GM23338 (cell line): ENCODE measurements around the gene ATP6V0A4. TPM values are rescaled to one million over a fixed set of nuclear protein-coding genes. Genes with fewer than 3 reads are reported as not detected.

Source experiments
- ATAC-seq: fragments of 200-7000 bp; cut with Tn5 transposase; 3 replicates; pipeline ENCODE4 v1.9.1; 2020
- DNase-seq: peaks from one replicate; pipeline ENCODE4 v3.0.0-alpha.2; 2015; ENCODE audit warnings: low spot score
- H2AFZ ChIP-seq: fragments of 200-600 bp; sonication (generic); 2 replicates; pipeline ENCODE4 v1.8.0; 2016; ENCODE audit warnings: antibody characterized with exemption, mild to moderate bottlenecking, moderate library complexity
- H3F3A ChIP-seq: fragments of 200-600 bp; sonication (generic); replicated peaks from 2 replicates; pipeline ENCODE4 v1.8.0; 2017; ENCODE audit warnings: antibody characterized with exemption, mixed run types, low read depth
- H3K27ac ChIP-seq: fragments of 200-600 bp; sonication (generic); 2 replicates; pipeline ENCODE4 v1.6.1; 2016; ENCODE audit warnings: low read depth
- H3K27me3 ChIP-seq: fragments of 200-600 bp; sonication (generic); 2 replicates; pipeline ENCODE4 v1.8.0; 2016; ENCODE audit warnings: mild to moderate bottlenecking, mixed run types, moderate library complexity; ENCODE audit not compliant: insufficient read depth
- H3K36me3 ChIP-seq: fragments of 200-600 bp; sonication (generic); 2 replicates; pipeline ENCODE4 v1.8.0; 2016; ENCODE audit warnings: mild to moderate bottlenecking; ENCODE audit not compliant: insufficient read depth
- H3K4me1 ChIP-seq: fragments of 200-600 bp; sonication (generic); 2 replicates; pipeline ENCODE4 v1.8.0; 2016; ENCODE audit warnings: mild to moderate bottlenecking, moderate library complexity; ENCODE audit not compliant: insufficient read depth
- H3K4me2 ChIP-seq: fragments of 200-600 bp; sonication (generic); 2 replicates; pipeline ENCODE4 v1.7.1; 2017; ENCODE audit warnings: mixed run types
- H3K4me3 ChIP-seq: fragments of 200-600 bp; sonication (generic); 2 replicates; pipeline ENCODE4 v1.6.1; 2016; ENCODE audit warnings: mixed run types
- H3K79me2 ChIP-seq: fragments of 200-600 bp; sonication (generic); replicated peaks from 2 replicates; pipeline ENCODE4 v1.8.0; 2017; ENCODE audit warnings: mild to moderate bottlenecking; ENCODE audit not compliant: insufficient read depth
- H3K9me2 ChIP-seq: fragments of 200-600 bp; sonication (generic); 2 replicates; pipeline ENCODE4 v1.8.0; 2017; ENCODE audit not compliant: insufficient read depth
- H4K20me1 ChIP-seq: fragments of 200-600 bp; sonication (generic); replicated peaks from 2 replicates; pipeline ENCODE4 v1.8.0; 2017; ENCODE audit warnings: mild to moderate bottlenecking; ENCODE audit not compliant: insufficient read depth
- H3K27ac Mint-ChIP-seq: 2 replicates; pipeline ENCODE4 v1.8.0; 2020; ENCODE audit warnings: inconsistent platforms, mild to moderate bottlenecking, moderate library complexity, mixed read lengths
- H3K27me3 Mint-ChIP-seq: 3 replicates; pipeline ENCODE4 v1.8.0; 2022; ENCODE audit warnings: low read depth, mild to moderate bottlenecking, moderate library complexity, mixed read lengths, inconsistent platforms; ENCODE audit not compliant: insufficient read depth, poor library complexity
- H3K36me3 Mint-ChIP-seq: 3 replicates; pipeline ENCODE4 v1.8.0; 2021; ENCODE audit warnings: low read depth, mild to moderate bottlenecking, inconsistent platforms, moderate library complexity, mixed read lengths
- H3K4me1 Mint-ChIP-seq: 3 replicates; pipeline ENCODE4 v1.8.0; 2020; ENCODE audit warnings: mild to moderate bottlenecking, inconsistent platforms, mixed read lengths
- H3K4me3 Mint-ChIP-seq: 3 replicates; pipeline ENCODE4 v1.8.0; 2021; ENCODE audit warnings: moderate library complexity, mild to moderate bottlenecking, inconsistent platforms, mixed read lengths
- H3K9me3 Mint-ChIP-seq: 3 replicates; pipeline ENCODE4 v1.8.0; 2020; ENCODE audit warnings: moderate library complexity, mild to moderate bottlenecking, inconsistent platforms, mixed read lengths
- CREB1 ChIP-seq: fragments of 250-450 bp; sonication (Bioruptor Pico); IDR thresholded peaks from 2 replicates; pipeline ENCODE4 v1.5.0; 2020; ENCODE audit warnings: low read depth, mild to moderate bottlenecking, moderate library complexity
- EZH2 ChIP-seq: fragments of 200-600 bp; sonication (generic); IDR thresholded peaks from one replicate; pipeline ENCODE4 v1.8.0; 2017; ENCODE audit warnings: antibody characterized with exemption, mild to moderate bottlenecking, low read depth; ENCODE audit not compliant: unreplicated experiment
- EZH2phosphoT487 ChIP-seq: fragments of 200-600 bp; sonication (generic); IDR thresholded peaks from one replicate; pipeline ENCODE4 v1.8.1; 2018; ENCODE audit warnings: antibody characterized with exemption; ENCODE audit not compliant: unreplicated experiment
- JUNB ChIP-seq: IDR thresholded peaks from one replicate; pipeline ENCODE4 v1.6.1; 2016; ENCODE audit warnings: antibody characterized with exemption; ENCODE audit not compliant: unreplicated experiment
- NANOG ChIP-seq: IDR thresholded peaks from 2 replicates; pipeline ENCODE4 v1.6.1; 2016; ENCODE audit warnings: antibody characterized with exemption, borderline replicate concordance
- POLR2AphosphoS5 ChIP-seq: IDR thresholded peaks from 2 replicates; pipeline ENCODE4 v1.6.1; 2016; ENCODE audit warnings: antibody characterized with exemption, low read depth
- REST ChIP-seq: IDR thresholded peaks from one replicate; pipeline ENCODE4 v1.6.1; 2018; ENCODE audit warnings: antibody characterized with exemption; ENCODE audit not compliant: unreplicated experiment
- STAT1 ChIP-seq: IDR thresholded peaks from one replicate; pipeline ENCODE4 v1.6.1; 2016; ENCODE audit warnings: antibody characterized with exemption; ENCODE audit not compliant: unreplicated experiment
- ZNF114 ChIP-seq: fragments of 250-450 bp; sonication (Bioruptor Pico); IDR thresholded peaks from 2 replicates; pipeline ENCODE4 v1.5.0; 2020; ENCODE audit warnings: mild to moderate bottlenecking, moderate library complexity
- ZNF331 ChIP-seq: fragments of 250-450 bp; sonication (Bioruptor Pico); IDR thresholded peaks from 2 replicates; pipeline ENCODE4 v1.5.0; 2020; ENCODE audit warnings: low read depth, mild to moderate bottlenecking, moderate library complexity
- polyA plus RNA-seq: library from polyadenylated mRNA; unstranded; fragments of >200 nt; fragmentation: Nextera tagmentation; extraction: Ambion mirVana; gene quantifications from 2 replicates; pipeline ENCODE4 v1.2.1, GENCODE V29; 2016
- total RNA-seq: library from RNA; depleted of rRNA; stranded (reverse); fragments of >200 nt; shearing (Covaris generic); gene quantifications from 2 replicates; pipeline ENCODE4 v1.2.3, GENCODE V29; 2014
- TF ChIP-seq, protein P1 (sequence below): fragments of 250-450 bp; sonication (Bioruptor Pico); IDR thresholded peaks from 2 replicates; pipeline ENCODE4 v1.5.0; 2020; ENCODE audit warnings: mild to moderate bottlenecking, moderate library complexity
- TF ChIP-seq, protein P2 (sequence below), 2 experiments: fragments of 200-600 bp in 1 of 2; sonication (generic) in 1 of 2; conservative IDR thresholded peaks; 2 replicates each; pipeline versions ENCODE4 v1.5.1 to v1.6.1; 2016 to 2017; ENCODE audit warnings: antibody characterized with exemption in 2 of 2, low read depth in 2 of 2, mild to moderate bottlenecking in 2 of 2, moderate library complexity in 1 of 2
- TF ChIP-seq, protein P3 (sequence below): IDR thresholded peaks from 2 replicates; pipeline ENCODE4 v1.6.1; 2016; ENCODE audit warnings: antibody characterized with exemption

The ATP6V0A4 gene
- total and polyA plus RNA-seq, 2 experiments from 2014 or later: 0.10 to 1.3 TPM

GRCh38 chr7:138667535-138668228 lies 130.3 kb downstream of the ATP6V0A4 start:
- H3K4me3 Mint-ChIP-seq: no peak overlapping the region
- Histone ChIP-seq H3K9me2 (no peaks in the 10 kb centered on the region), H3K36me3 (no peaks in the 10 kb centered on the region), H3K79me2 (no peaks in the 10 kb centered on the region), H3K4me1 (peaks cover 52% of the 10 kb centered on the region), H3K4me2 (peak overlapping the region; percentile 34), H3K4me3 (no peak overlapping the region), H2AFZ (no peak overlapping the region), H3K27ac (no peak overlapping the region), H3K27me3 (no peaks in the 10 kb centered on the region), H4K20me1 (no peaks in the 10 kb centered on the region), H3F3A (no peaks in the 10 kb centered on the region; the same call in 1 of the 2 replicates)
- H3K4me1 Mint-ChIP-seq: peaks cover 50% of the 10 kb centered on the region
- H3K9me3 Mint-ChIP-seq: peaks cover 20% of the 10 kb centered on the region
- H3K36me3 Mint-ChIP-seq: peaks cover 21% of the 10 kb centered on the region
- peak overlapping the region; percentile 9; the same call in 1 of the 2 replicates for H3K27ac Mint-ChIP-seq
- no peak for ATAC-seq
- no peak for DNase-seq
- TF ChIP-seq, protein P1, sequence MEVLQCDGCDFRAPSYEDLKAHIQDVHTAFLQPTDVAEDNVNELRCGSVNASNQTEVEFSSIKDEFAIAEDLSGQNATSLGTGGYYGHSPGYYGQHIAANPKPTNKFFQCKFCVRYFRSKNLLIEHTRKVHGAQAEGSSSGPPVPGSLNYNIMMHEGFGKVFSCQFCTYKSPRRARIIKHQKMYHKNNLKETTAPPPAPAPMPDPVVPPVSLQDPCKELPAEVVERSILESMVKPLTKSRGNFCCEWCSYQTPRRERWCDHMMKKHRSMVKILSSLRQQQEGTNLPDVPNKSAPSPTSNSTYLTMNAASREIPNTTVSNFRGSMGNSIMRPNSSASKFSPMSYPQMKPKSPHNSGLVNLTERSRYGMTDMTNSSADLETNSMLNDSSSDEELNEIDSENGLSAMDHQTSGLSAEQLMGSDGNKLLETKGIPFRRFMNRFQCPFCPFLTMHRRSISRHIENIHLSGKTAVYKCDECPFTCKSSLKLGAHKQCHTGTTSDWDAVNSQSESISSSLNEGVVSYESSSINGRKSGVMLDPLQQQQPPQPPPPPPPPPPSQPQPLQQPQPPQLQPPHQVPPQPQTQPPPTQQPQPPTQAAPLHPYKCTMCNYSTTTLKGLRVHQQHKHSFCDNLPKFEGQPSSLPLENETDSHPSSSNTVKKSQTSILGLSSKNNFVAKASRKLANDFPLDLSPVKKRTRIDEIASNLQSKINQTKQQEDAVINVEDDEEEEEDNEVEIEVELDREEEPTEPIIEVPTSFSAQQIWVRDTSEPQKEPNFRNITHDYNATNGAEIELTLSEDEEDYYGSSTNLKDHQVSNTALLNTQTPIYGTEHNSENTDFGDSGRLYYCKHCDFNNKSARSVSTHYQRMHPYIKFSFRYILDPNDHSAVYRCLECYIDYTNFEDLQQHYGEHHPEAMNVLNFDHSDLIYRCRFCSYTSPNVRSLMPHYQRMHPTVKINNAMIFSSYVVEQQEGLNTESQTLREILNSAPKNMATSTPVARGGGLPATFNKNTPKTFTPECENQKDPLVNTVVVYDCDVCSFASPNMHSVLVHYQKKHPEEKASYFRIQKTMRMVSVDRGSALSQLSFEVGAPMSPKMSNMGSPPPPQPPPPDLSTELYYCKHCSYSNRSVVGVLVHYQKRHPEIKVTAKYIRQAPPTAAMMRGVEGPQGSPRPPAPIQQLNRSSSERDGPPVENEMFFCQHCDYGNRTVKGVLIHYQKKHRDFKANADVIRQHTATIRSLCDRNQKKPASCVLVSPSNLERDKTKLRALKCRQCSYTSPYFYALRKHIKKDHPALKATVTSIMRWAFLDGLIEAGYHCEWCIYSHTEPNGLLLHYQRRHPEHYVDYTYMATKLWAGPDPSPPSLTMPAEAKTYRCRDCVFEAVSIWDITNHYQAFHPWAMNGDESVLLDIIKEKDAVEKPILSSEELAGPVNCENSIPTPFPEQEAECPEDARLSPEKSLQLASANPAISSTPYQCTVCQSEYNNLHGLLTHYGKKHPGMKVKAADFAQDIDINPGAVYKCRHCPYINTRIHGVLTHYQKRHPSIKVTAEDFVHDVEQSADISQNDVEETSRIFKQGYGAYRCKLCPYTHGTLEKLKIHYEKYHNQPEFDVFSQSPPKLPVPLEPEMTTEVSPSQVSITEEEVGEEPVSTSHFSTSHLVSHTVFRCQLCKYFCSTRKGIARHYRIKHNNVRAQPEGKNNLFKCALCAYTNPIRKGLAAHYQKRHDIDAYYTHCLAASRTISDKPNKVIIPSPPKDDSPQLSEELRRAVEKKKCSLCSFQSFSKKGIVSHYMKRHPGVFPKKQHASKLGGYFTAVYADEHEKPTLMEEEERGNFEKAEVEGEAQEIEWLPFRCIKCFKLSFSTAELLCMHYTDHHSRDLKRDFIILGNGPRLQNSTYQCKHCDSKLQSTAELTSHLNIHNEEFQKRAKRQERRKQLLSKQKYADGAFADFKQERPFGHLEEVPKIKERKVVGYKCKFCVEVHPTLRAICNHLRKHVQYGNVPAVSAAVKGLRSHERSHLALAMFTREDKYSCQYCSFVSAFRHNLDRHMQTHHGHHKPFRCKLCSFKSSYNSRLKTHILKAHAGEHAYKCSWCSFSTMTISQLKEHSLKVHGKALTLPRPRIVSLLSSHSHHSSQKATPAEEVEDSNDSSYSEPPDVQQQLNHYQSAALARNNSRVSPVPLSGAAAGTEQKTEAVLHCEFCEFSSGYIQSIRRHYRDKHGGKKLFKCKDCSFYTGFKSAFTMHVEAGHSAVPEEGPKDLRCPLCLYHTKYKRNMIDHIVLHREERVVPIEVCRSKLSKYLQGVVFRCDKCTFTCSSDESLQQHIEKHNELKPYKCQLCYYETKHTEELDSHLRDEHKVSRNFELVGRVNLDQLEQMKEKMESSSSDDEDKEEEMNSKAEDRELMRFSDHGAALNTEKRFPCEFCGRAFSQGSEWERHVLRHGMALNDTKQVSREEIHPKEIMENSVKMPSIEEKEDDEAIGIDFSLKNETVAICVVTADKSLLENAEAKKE: no peak
- TF ChIP-seq NANOG: no peak
- TF ChIP-seq, protein P2, sequence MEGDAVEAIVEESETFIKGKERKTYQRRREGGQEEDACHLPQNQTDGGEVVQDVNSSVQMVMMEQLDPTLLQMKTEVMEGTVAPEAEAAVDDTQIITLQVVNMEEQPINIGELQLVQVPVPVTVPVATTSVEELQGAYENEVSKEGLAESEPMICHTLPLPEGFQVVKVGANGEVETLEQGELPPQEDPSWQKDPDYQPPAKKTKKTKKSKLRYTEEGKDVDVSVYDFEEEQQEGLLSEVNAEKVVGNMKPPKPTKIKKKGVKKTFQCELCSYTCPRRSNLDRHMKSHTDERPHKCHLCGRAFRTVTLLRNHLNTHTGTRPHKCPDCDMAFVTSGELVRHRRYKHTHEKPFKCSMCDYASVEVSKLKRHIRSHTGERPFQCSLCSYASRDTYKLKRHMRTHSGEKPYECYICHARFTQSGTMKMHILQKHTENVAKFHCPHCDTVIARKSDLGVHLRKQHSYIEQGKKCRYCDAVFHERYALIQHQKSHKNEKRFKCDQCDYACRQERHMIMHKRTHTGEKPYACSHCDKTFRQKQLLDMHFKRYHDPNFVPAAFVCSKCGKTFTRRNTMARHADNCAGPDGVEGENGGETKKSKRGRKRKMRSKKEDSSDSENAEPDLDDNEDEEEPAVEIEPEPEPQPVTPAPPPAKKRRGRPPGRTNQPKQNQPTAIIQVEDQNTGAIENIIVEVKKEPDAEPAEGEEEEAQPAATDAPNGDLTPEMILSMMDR (conservative IDR thresholded peaks at IDR 0.05; ENCODE audit: low read depth in 2 of 2): no peak
- no peak for TF ChIP-seq POLR2AphosphoS5
- TF ChIP-seq JUNB: no peak
- no peak for TF ChIP-seq EZH2phosphoT487
- no peak for TF ChIP-seq EZH2
- TF ChIP-seq CREB1: no peak
- TF ChIP-seq, protein P3, sequence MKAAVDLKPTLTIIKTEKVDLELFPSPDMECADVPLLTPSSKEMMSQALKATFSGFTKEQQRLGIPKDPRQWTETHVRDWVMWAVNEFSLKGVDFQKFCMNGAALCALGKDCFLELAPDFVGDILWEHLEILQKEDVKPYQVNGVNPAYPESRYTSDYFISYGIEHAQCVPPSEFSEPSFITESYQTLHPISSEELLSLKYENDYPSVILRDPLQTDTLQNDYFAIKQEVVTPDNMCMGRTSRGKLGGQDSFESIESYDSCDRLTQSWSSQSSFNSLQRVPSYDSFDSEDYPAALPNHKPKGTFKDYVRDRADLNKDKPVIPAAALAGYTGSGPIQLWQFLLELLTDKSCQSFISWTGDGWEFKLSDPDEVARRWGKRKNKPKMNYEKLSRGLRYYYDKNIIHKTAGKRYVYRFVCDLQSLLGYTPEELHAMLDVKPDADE: no peak
- no peak for TF ChIP-seq ZNF114
- no peak for TF ChIP-seq STAT1
- no peak for TF ChIP-seq ZNF331
- TF ChIP-seq REST: no peak
- H3K27me3 Mint-ChIP-seq: peaks cover 11% of the 10 kb centered on the region
